HepG2 (cell line): ENCODE data around the gene CDS1. TPM values are rescaled to one million over a fixed set of nuclear protein-coding genes. Genes with fewer than 3 reads are reported as not detected.

ENCODE experiments used
- AGO2 ChIP-seq: fragments of 200-400 bp; formaldehyde crosslinking; optimal IDR thresholded peaks from 2 replicates; pipeline ENCODE3; 2017; ENCODE audit warnings: mild to moderate bottlenecking, low read depth, low read length, moderate library complexity
- DPF2 ChIP-seq: sonication (generic); formaldehyde crosslinking; IDR thresholded peaks from 2 replicates; pipeline ENCODE4 v1.4.0; 2020; ENCODE audit warnings: mild to moderate bottlenecking, low read depth, missing genetic modification reagents, borderline replicate concordance
- PRPF4 ChIP-seq: fragments of 200-400 bp; formaldehyde crosslinking; IDR thresholded peaks from 2 replicates; pipeline ENCODE4 v1.6.1; 2016; ENCODE audit warnings: low read length, low read depth; ENCODE audit not compliant: poor library complexity, severe bottlenecking
- SALL2 ChIP-seq: sonication (generic); formaldehyde crosslinking; IDR thresholded peaks from 2 replicates; pipeline ENCODE4 v1.8.1; 2023; ENCODE audit warnings: mild to moderate bottlenecking, missing genetic modification reagents, inconsistent platforms
- SP1 ChIP-seq, 2 experiments: fragments of 450-650 bp in 1 of 2; sonication (generic) in 1 of 2; formaldehyde crosslinking in 1 of 2; IDR thresholded peaks; 2 replicates each; pipeline versions ENCODE4 v1.4.0 to v1.6.1; 2016 to 2020; ENCODE audit warnings: missing genetic modification reagents in 1 of 2
- ZNF572 ChIP-seq: sonication (generic); formaldehyde crosslinking; IDR thresholded peaks from 2 replicates; pipeline ENCODE4 v1.5.1; 2020; ENCODE audit warnings: mild to moderate bottlenecking, missing genetic modification reagents
- polyA plus RNA-seq, 8 experiments: library from polyadenylated mRNA; depleted of rRNA in 3 of 8; stranded (reverse) in 7 of 8; unstranded in 1 of 8; fragments of >200 nt; fragmentation: Illumina TruSeq in 4 of 8; extraction: Trizol in 4 of 8; gene quantifications; 2 replicates each; pipeline versions ENCODE4 v1.2.1 to v1.2.3, GENCODE V29; 2011 to 2016; ENCODE audit warnings: low read depth in 4 of 8, missing spikeins in 1 of 8, mixed read lengths in 1 of 8; ENCODE audit not compliant: insufficient read depth in 1 of 8
- total RNA-seq, 5 experiments: library from RNA; depleted of rRNA; stranded (reverse); fragments of >200 nt; fragmentation: Illumina TruSeq; extraction: Trizol; gene quantifications; 2 replicates each; pipeline ENCODE4 v1.2.3, GENCODE V29; 2016; ENCODE audit warnings: low read depth in 1 of 5
- TF ChIP-seq, protein P1 (sequence below): sonication (generic); formaldehyde crosslinking; IDR thresholded peaks from 2 replicates; pipeline ENCODE4 v1.5.0; 2020; ENCODE audit warnings: missing genetic modification reagents
- TF ChIP-seq, protein P2 (sequence below): sonication (generic); formaldehyde crosslinking; IDR thresholded peaks from 2 replicates; pipeline ENCODE4 v1.4.0; 2020; ENCODE audit warnings: missing genetic modification reagents
- TF ChIP-seq, protein P3 (sequence below): sonication (generic); formaldehyde crosslinking; IDR thresholded peaks from 2 replicates; pipeline ENCODE4 v1.8.0; 2022; ENCODE audit warnings: mild to moderate bottlenecking, missing genetic modification reagents
- TF ChIP-seq, protein P4 (sequence below): sonication (generic); formaldehyde crosslinking; IDR thresholded peaks from 2 replicates; pipeline ENCODE4 v1.4.0; 2020; ENCODE audit warnings: mild to moderate bottlenecking, missing genetic modification reagents

Gene CDS1
- total and polyA plus RNA-seq, 2 of the 13 experiments (the other 11 are each of a cell fraction or from before 2014, with no cell fraction given) = 2.1 to 3.2 TPM

DNA sequence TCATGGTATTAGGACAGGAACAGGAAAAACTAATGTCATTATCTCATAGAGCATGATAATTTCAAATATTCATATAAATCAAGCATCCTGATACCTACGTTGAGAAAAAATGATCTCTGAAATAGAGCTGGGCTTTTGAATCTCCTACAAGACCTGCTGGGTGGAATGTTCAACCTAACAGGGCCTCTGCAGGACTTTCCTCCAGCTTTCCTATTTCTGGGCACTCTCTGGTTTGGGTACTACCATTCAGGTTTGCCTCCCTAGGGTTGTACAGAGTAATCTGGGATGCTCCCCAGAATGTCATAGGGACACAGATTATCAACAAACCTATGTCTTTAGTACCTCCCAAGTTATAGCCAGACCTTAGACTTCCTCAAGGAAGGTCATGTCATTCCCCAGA lies 108.9 kb downstream of the CDS1 start (continued):
- TF ChIP-seq, protein P1, sequence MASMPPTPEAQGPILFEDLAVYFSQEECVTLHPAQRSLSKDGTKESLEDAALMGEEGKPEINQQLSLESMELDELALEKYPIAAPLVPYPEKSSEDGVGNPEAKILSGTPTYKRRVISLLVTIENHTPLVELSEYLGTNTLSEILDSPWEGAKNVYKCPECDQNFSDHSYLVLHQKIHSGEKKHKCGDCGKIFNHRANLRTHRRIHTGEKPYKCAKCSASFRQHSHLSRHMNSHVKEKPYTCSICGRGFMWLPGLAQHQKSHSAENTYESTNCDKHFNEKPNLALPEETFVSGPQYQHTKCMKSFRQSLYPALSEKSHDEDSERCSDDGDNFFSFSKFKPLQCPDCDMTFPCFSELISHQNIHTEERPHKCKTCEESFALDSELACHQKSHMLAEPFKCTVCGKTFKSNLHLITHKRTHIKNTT (CRISPR knock-in tag) = no peak
- no peak for TF ChIP-seq ZNF572 (CRISPR knock-in tag)
- TF ChIP-seq, protein P2, sequence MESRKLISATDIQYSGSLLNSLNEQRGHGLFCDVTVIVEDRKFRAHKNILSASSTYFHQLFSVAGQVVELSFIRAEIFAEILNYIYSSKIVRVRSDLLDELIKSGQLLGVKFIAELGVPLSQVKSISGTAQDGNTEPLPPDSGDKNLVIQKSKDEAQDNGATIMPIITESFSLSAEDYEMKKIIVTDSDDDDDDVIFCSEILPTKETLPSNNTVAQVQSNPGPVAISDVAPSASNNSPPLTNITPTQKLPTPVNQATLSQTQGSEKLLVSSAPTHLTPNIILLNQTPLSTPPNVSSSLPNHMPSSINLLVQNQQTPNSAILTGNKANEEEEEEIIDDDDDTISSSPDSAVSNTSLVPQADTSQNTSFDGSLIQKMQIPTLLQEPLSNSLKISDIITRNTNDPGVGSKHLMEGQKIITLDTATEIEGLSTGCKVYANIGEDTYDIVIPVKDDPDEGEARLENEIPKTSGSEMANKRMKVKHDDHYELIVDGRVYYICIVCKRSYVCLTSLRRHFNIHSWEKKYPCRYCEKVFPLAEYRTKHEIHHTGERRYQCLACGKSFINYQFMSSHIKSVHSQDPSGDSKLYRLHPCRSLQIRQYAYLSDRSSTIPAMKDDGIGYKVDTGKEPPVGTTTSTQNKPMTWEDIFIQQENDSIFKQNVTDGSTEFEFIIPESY (CRISPR knock-in tag) = no peak
- TF ChIP-seq PRPF4 = no peak
- TF ChIP-seq AGO2 = no peak
- TF ChIP-seq, protein P3, sequence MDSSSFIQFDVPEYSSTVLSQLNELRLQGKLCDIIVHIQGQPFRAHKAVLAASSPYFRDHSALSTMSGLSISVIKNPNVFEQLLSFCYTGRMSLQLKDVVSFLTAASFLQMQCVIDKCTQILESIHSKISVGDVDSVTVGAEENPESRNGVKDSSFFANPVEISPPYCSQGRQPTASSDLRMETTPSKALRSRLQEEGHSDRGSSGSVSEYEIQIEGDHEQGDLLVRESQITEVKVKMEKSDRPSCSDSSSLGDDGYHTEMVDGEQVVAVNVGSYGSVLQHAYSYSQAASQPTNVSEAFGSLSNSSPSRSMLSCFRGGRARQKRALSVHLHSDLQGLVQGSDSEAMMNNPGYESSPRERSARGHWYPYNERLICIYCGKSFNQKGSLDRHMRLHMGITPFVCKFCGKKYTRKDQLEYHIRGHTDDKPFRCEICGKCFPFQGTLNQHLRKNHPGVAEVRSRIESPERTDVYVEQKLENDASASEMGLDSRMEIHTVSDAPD (CRISPR knock-in tag) = no peak
- no peak for TF ChIP-seq SP1 (IDR thresholded peaks at IDR 0.05)
- no peak for TF ChIP-seq SP1 (CRISPR knock-in tag; IDR thresholded peaks at IDR 0.05)
- TF ChIP-seq SALL2 (CRISPR knock-in tag) = no peak
- no peak for TF ChIP-seq DPF2 (CRISPR knock-in tag)
- TF ChIP-seq, protein P4, sequence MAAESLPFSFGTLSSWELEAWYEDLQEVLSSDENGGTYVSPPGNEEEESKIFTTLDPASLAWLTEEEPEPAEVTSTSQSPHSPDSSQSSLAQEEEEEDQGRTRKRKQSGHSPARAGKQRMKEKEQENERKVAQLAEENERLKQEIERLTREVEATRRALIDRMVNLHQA (CRISPR knock-in tag) = no peak
